PC-9 (cell line): ENCODE results near the gene FUT6.

ENCODE experiments used
- EZH2 ChIP-seq: fragments of 200-600 bp; sonication (generic); IDR thresholded peaks from 2 replicates; pipeline ENCODE4 v1.8.0; 2017; ENCODE audit warnings: antibody characterized with exemption, low read depth
- TF ChIP-seq, protein P1 (sequence below): fragments of 200-600 bp; sonication (generic); conservative IDR thresholded peaks from 2 replicates; pipeline ENCODE4 v1.6.1; 2017; ENCODE audit warnings: mixed run types, antibody characterized with exemption, mild to moderate bottlenecking, moderate library complexity

GRCh38 chr19:5799247-5800241 is 40.0 kb downstream of the FUT6 start:
- TF ChIP-seq, protein P1, sequence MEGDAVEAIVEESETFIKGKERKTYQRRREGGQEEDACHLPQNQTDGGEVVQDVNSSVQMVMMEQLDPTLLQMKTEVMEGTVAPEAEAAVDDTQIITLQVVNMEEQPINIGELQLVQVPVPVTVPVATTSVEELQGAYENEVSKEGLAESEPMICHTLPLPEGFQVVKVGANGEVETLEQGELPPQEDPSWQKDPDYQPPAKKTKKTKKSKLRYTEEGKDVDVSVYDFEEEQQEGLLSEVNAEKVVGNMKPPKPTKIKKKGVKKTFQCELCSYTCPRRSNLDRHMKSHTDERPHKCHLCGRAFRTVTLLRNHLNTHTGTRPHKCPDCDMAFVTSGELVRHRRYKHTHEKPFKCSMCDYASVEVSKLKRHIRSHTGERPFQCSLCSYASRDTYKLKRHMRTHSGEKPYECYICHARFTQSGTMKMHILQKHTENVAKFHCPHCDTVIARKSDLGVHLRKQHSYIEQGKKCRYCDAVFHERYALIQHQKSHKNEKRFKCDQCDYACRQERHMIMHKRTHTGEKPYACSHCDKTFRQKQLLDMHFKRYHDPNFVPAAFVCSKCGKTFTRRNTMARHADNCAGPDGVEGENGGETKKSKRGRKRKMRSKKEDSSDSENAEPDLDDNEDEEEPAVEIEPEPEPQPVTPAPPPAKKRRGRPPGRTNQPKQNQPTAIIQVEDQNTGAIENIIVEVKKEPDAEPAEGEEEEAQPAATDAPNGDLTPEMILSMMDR: no peak
- no peak for TF ChIP-seq EZH2
